Hepatocyte (in vitro differentiated cells): ENCODE results near the gene KNCN.

Source experiments
- CTCF ChIP-seq: fragments of 200-600 bp; sonication (generic); IDR thresholded peaks from 2 replicates; pipeline ENCODE4 v1.5.1; 2016; ENCODE audit warnings: antibody characterized with exemption, mild to moderate bottlenecking; ENCODE audit not compliant: poor library complexity
- EZH2 ChIP-seq: fragments of 200-600 bp; sonication (generic); IDR thresholded peaks from 2 replicates; pipeline ENCODE4 v1.6.1; 2016; ENCODE audit warnings: antibody characterized with exemption, mild to moderate bottlenecking, borderline replicate concordance
- EZH2phosphoT487 ChIP-seq: fragments of 200-600 bp; sonication (generic); IDR thresholded peaks from one replicate; pipeline ENCODE4 v1.6.1; 2018; ENCODE audit warnings: antibody characterized with exemption, mild to moderate bottlenecking, low read depth, moderate library complexity; ENCODE audit not compliant: unreplicated experiment, severe bottlenecking

GRCh38 chr1:46577671-46578070 is 26.2 kb upstream of the KNCN start:
- no peak for TF ChIP-seq EZH2
- no peak for TF ChIP-seq CTCF
- TF ChIP-seq EZH2phosphoT487 = no peak
